Endothelial cell (in vitro differentiated cells): ENCODE results near the gene MAP7D1. TPM values are rescaled to one million over a fixed set of nuclear protein-coding genes. Genes with fewer than 3 reads are reported as not detected.
"Not testable (repeated sequence)": the region's sequence is repeated elsewhere in the genome, so short reads cannot be mapped to it uniquely, and the experiment has no call there.

Source experiments
- DNase-seq: peaks from one replicate; pipeline ENCODE4 v3.0.0; 2021; ENCODE audit warnings: low spot score
- H3K27ac Mint-ChIP-seq: one replicate; pipeline ENCODE4 v1.8.0; 2021; ENCODE audit warnings: mixed read lengths, inconsistent platforms; ENCODE audit not compliant: unreplicated experiment
- H3K27me3 Mint-ChIP-seq: one replicate; pipeline ENCODE4 v1.8.0; 2021; ENCODE audit warnings: mild to moderate bottlenecking, moderate library complexity, mixed read lengths, inconsistent platforms; ENCODE audit not compliant: unreplicated experiment
- H3K36me3 Mint-ChIP-seq: one replicate; pipeline ENCODE4 v1.8.0; 2021; ENCODE audit warnings: mild to moderate bottlenecking, low read depth, mixed read lengths, inconsistent platforms; ENCODE audit not compliant: unreplicated experiment
- H3K4me1 Mint-ChIP-seq: one replicate; pipeline ENCODE4 v1.8.0; 2021; ENCODE audit warnings: mild to moderate bottlenecking, mixed read lengths, inconsistent platforms; ENCODE audit not compliant: unreplicated experiment
- H3K4me3 Mint-ChIP-seq: one replicate; pipeline ENCODE4 v1.8.0; 2021; ENCODE audit warnings: mild to moderate bottlenecking, mixed read lengths, inconsistent platforms; ENCODE audit not compliant: unreplicated experiment
- H3K9me3 Mint-ChIP-seq: one replicate; pipeline ENCODE4 v1.8.0; 2021; ENCODE audit warnings: mixed read lengths, inconsistent platforms; ENCODE audit not compliant: unreplicated experiment
- CTCF ChIP-seq: fragments of 200-600 bp; sonication (generic); IDR thresholded peaks from one replicate; pipeline ENCODE4 v1.5.0; 2021; ENCODE audit warnings: antibody characterized with exemption; ENCODE audit not compliant: unreplicated experiment
- total RNA-seq: library from RNA; stranded (reverse); fragmentation: NEBNext Ultra II Directional; extraction: Animal tissue kit (Norgen Biotek cat#: 25700); gene quantifications from one replicate; pipeline ENCODE4 v1.2.1, GENCODE V29; 2021; ENCODE audit not compliant: unreplicated experiment

Gene MAP7D1
- total RNA-seq, 1 donor from 2014 or later: 189 TPM

DNA sequence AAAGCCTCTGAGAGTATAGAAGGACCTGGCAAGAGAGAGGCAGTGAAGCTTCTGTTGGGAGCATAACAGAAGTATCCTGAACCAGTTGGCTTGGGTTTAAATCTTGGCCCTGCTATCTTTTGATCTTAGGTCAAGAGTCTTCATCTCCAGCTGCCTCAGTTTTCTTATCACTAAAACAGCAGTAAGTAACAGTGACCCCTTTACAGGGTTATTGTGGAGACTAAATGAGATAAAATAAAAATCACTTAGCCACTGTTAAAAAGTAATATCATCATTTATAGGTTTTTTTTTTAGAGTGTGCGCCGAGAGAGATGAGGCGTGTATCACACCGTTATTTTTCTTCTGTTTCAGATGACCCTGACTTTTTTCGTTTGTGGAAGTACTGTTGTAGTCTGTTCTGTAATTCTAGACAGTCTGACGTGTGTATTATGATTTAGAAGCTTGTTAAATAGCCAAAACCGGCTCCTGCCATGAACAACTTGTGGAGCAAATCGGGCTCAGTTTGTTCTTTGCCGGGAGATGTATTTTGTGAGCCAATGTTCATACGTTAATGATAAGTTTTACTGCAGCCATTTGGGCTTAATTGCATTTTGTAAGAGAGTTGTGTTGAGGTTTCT lies 69.4 kb downstream of the MAP7D1 start:
- H3K36me3 Mint-ChIP-seq: peaks cover 15% of the 10 kb centered on the region
- DNase-seq: no peak
- no peak for TF ChIP-seq CTCF
- peak overlapping the region; percentile 99 for H3K4me3 Mint-ChIP-seq
- H3K9me3 Mint-ChIP-seq: no peaks in the 10 kb centered on the region
- peaks cover 33% of the 10 kb centered on the region for H3K4me1 Mint-ChIP-seq
- peaks cover 9% of the 10 kb centered on the region for H3K27me3 Mint-ChIP-seq
- peak overlapping the region; percentile 97 for H3K27ac Mint-ChIP-seq

- not testable (repeated sequence) for H3K4me3 Mint-ChIP-seq, H3K27me3 Mint-ChIP-seq, H3K9me3 Mint-ChIP-seq, H3K27ac Mint-ChIP-seq, DNase-seq, H3K36me3 Mint-ChIP-seq
- H3K4me1 Mint-ChIP-seq: peaks cover 23% of the 10 kb centered on the region
These were observed 74.3 kb downstream of the MAP7D1 start for GRCh38 chr1:36230279-36230678.

Other genes with a start within 250 kb of the MAP7D1 start
- gene AGO3, start 225.1 kb upstream of the MAP7D1 start, total RNA-seq: 25.9 TPM
- gene TEKT2, start 72.1 kb upstream of the MAP7D1 start, total RNA-seq: 0.80 TPM
- gene ADPRS, start 67.3 kb upstream of the MAP7D1 start, total RNA-seq: 24.2 TPM
- 0.13 TPM for gene COL8A2, start 30.9 kb upstream of the MAP7D1 start, total RNA-seq
- 50.7 TPM for gene TRAPPC3, start 6.7 kb upstream of the MAP7D1 start, total RNA-seq
- gene THRAP3, start 68.3 kb downstream of the MAP7D1 start, total RNA-seq: 129 TPM
- gene SH3D21, start 150.2 kb downstream of the MAP7D1 start, total RNA-seq: 4.8 TPM
- gene EVA1B, start 167.5 kb downstream of the MAP7D1 start, total RNA-seq: 87.9 TPM
- gene STK40, start 229.8 kb downstream of the MAP7D1 start, total RNA-seq: 37.3 TPM
- 22.3 TPM for gene LSM10, start 241.7 kb downstream of the MAP7D1 start, total RNA-seq